Vagina (tissue), 2 donors: ENCODE measurements around the gene FYB1.

ENCODE experiments used
- POLR2A ChIP-seq, 2 donors: fragments of 450-650 bp; IDR thresholded peaks; one replicate each; pipeline ENCODE4 v1.6.1; 2017; ENCODE audit warnings: antibody characterized with exemption in 2 of 2, mild to moderate bottlenecking in 2 of 2, moderate library complexity in 2 of 2
- TF ChIP-seq, protein P1 (sequence below), 3 experiments: fragments of 450-650 bp in 2 of 3; fragments of 200-600 bp in 1 of 3; sonication (generic) in 1 of 3; IDR thresholded peaks; one replicate each; pipeline ENCODE4 v1.5.1; 2017 to 2019; ENCODE audit warnings: antibody characterized with exemption in 3 of 3, mild to moderate bottlenecking in 2 of 3, moderate library complexity in 2 of 3

DNA sequence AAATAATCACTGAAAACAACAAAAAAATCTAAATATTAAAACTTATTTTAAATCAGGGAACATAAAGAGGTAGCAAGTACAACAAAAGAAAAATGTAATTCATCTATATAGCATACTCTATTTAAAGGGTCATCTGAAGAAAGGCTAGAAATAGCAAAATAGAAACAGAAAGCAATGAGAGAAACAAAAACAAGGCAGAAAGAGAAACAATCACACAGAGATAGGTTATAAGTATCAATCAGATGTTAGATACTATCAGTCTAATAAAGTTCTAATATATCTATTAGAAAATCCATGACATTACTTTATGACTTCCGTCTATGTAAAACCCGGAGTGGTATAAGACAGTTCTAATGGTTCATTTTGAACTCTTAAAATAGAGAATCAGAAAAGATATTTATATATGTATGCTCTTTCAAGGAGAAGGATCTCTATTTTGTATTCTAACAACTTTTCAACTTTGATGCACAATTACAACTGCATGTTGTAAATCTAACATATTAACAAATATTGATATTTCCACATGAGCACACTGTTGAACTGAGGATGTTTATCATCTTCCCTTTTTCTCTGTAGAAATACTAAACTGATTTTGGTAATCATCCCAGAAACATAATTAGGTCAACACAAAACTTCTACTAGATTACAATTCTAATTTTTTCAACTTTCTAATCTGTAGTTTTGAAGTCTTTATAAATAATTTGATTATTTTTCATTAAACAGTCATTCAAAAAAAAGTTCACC lies 161.0 kb downstream of the FYB1 start:
- TF ChIP-seq, protein P1, sequence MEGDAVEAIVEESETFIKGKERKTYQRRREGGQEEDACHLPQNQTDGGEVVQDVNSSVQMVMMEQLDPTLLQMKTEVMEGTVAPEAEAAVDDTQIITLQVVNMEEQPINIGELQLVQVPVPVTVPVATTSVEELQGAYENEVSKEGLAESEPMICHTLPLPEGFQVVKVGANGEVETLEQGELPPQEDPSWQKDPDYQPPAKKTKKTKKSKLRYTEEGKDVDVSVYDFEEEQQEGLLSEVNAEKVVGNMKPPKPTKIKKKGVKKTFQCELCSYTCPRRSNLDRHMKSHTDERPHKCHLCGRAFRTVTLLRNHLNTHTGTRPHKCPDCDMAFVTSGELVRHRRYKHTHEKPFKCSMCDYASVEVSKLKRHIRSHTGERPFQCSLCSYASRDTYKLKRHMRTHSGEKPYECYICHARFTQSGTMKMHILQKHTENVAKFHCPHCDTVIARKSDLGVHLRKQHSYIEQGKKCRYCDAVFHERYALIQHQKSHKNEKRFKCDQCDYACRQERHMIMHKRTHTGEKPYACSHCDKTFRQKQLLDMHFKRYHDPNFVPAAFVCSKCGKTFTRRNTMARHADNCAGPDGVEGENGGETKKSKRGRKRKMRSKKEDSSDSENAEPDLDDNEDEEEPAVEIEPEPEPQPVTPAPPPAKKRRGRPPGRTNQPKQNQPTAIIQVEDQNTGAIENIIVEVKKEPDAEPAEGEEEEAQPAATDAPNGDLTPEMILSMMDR (IDR thresholded peaks at IDR 0.05), result no peak
- TF ChIP-seq POLR2A (IDR thresholded peaks at IDR 0.05), result no peak
